ENCODE results near the gene POLRMT.

Gene POLRMT

DNA sequence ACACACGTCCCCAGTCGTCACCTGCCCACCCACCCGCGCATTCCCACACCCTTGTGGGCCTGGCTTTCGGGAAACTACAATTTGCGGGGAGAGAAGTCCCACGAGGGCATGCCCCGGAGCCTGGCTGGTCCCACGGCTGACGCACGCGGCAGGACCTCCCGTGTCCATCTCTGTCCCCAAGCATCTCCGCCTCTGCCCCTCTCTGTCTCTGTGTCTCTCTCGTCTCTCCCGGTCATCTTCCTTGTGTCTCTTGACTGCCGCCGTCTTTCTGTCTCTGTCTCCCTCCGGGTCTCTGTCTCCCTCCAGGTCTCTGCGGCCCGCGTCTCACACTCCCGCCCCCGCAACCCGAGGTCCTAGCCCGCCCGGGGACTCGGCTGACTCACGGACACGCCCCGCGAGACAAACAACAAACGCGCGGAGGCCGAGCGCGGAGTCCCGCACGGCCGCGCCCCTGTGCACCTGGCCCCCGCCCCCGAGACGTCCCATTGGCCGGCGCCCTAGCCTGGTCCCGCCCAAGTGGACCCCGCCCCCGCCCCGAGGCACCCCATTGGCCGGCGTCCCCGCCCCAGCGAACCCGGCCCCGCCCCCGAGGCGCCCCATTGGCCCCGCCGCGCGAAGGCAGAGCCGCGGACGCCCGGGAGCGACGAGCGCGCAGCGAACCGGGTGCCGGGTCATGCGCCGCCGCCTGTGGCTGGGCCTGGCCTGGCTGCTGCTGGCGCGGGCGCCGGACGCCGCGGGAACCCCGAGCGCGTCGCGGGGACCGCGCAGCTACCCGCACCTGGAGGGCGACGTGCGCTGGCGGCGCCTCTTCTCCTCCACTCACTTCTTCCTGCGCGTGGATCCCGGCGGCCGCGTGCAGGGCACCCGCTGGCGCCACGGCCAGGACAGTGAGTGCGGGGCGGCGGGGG lies 6.2 kb upstream of the POLRMT start, which contains the start of gene FGF22 (continued):
- TF ChIP-seq HIC1 (tag by site-specific recombination; IDR thresholded peaks at IDR 0.05) = no peak
- TF ChIP-seq BCL6B (tag by site-specific recombination; IDR thresholded peaks at IDR 0.05) = no peak
- TF ChIP-seq ZFP69B (tag by site-specific recombination; IDR thresholded peaks at IDR 0.05) = no peak
- peak; percentile 36; the same call in 1 of the 2 replicates for TF ChIP-seq ZNF335 (tag by site-specific recombination; conservative IDR thresholded peaks at IDR 0.05)
- no peak for TF ChIP-seq ZNF449 (tag by site-specific recombination; IDR thresholded peaks at IDR 0.05)
- no peak for TF ChIP-seq SP7 (tag by site-specific recombination; IDR thresholded peaks at IDR 0.05)
- peak; percentile 86 for TF ChIP-seq ZFHX2 (tag by site-specific recombination; conservative IDR thresholded peaks at IDR 0.05)
- no peak for TF ChIP-seq PRDM6 (tag by site-specific recombination; IDR thresholded peaks at IDR 0.05)
- TF ChIP-seq ZNF221 (tag by site-specific recombination; IDR thresholded peaks at IDR 0.05; ENCODE audit: borderline replicate concordance) = no peak
- no peak for TF ChIP-seq ZNF366 (tag by site-specific recombination; conservative IDR thresholded peaks at IDR 0.05)
- TF ChIP-seq SP2 (tag by site-specific recombination; IDR thresholded peaks at IDR 0.05) = peak; percentile 63
- no peak for TF ChIP-seq ZNF561 (tag by site-specific recombination; IDR thresholded peaks at IDR 0.05; ENCODE audit: borderline replicate concordance)
- TF ChIP-seq ZNF514 (tag by site-specific recombination; IDR thresholded peaks at IDR 0.05) = no peak
- TF ChIP-seq RBAK (tag by site-specific recombination; IDR thresholded peaks at IDR 0.05) = no peak
- no peak for TF ChIP-seq ZNF184 (tag by site-specific recombination; IDR thresholded peaks at IDR 0.05)
- peak; percentile 57; the same call in 1 of the 2 replicates for TF ChIP-seq KLF8 (tag by site-specific recombination; IDR thresholded peaks at IDR 0.05)
- no peak for TF ChIP-seq MYNN (tag by site-specific recombination; IDR thresholded peaks at IDR 0.05; ENCODE audit: borderline replicate concordance)
- no peak for TF ChIP-seq ZBTB8A (tag by site-specific recombination; IDR thresholded peaks at IDR 0.05)
- TF ChIP-seq SP3 (tag by site-specific recombination; IDR thresholded peaks at IDR 0.05) = no peak; the same call in 1 of the 2 replicates
- TF ChIP-seq ZXDB (tag by site-specific recombination; IDR thresholded peaks at IDR 0.05) = no peak
- no peak for TF ChIP-seq ZNF664 (tag by site-specific recombination; IDR thresholded peaks at IDR 0.05)
- no peak for TF ChIP-seq ZNF501 (tag by site-specific recombination; IDR thresholded peaks at IDR 0.05)
- TF ChIP-seq ZNF521 (tag by site-specific recombination; IDR thresholded peaks at IDR 0.05) = no peak
- TF ChIP-seq ZNF341 (tag by site-specific recombination; IDR thresholded peaks at IDR 0.05; ENCODE audit: low read depth) = no peak
- TF ChIP-seq ZNF239 (tag by site-specific recombination; IDR thresholded peaks at IDR 0.05) = no peak
- no peak for TF ChIP-seq ZNF747 (tag by site-specific recombination; IDR thresholded peaks at IDR 0.05)
- TF ChIP-seq ZNF626 (tag by site-specific recombination; IDR thresholded peaks at IDR 0.05) = no peak
- TF ChIP-seq ZNF155 (tag by site-specific recombination; IDR thresholded peaks at IDR 0.05) = no peak
